Stimulated activated CD8-positive, alpha-beta memory T cell treated with anti-CD3 and anti-CD28 coated beads, Interleukin-12 subunit alpha, Interleukin-12 subunit beta, amount 100 ng/mL, for 24 hours (primary cell): ENCODE data around the gene BYSL.
"Not testable (repeated sequence)": the region's sequence is repeated elsewhere in the genome, so short reads cannot be mapped to it uniquely, and the experiment has no call there.

Source experiments
- DNase-seq: peaks from one replicate; pipeline ENCODE4 v3.0.0-alpha.2; 2020; ENCODE audit errors: extremely low read depth

The BYSL gene

GRCh38 chr6:41942067-41942851 lies 21.0 kb downstream of the BYSL start:
- DNase-seq, result no peak

GRCh38 chr6:41942882-41943281 lies 21.6 kb downstream of the BYSL start:
- not testable (repeated sequence) for DNase-seq

GRCh38 chr6:41943456-41943855 lies 22.2 kb downstream of the BYSL start:
- DNase-seq, result no peak

GRCh38 chr6:41947581-41948220 lies 26.4 kb downstream of the BYSL start:
- DNase-seq, result no peak

- no peak for DNase-seq
Observed at GRCh38 chr6:41954668-41955067, 33.4 kb downstream of the BYSL start.

- no peak for DNase-seq
Observed at GRCh38 chr6:41955412-41955811, 34.1 kb downstream of the BYSL start.

- DNase-seq, result no peak
Observed at GRCh38 chr6:41957117-41957516, 35.8 kb downstream of the BYSL start.

- DNase-seq, result no peak
Observed at GRCh38 chr6:41958022-41958856, 36.9 kb downstream of the BYSL start.

- no peak for DNase-seq
Observed at GRCh38 chr6:41960028-41960427, 38.7 kb downstream of the BYSL start.

GRCh38 chr6:41963371-41963770 lies 42.1 kb downstream of the BYSL start:
- DNase-seq, result no peak

GRCh38 chr6:41964201-41964887 lies 43.0 kb downstream of the BYSL start:
- no peak for DNase-seq

- no peak for DNase-seq
Observed at GRCh38 chr6:41965429-41966213, 44.3 kb downstream of the BYSL start.

- DNase-seq, result no peak
Observed at GRCh38 chr6:41966214-41966920, 45.1 kb downstream of the BYSL start.

- no peak for DNase-seq
Observed at GRCh38 chr6:41966961-41967311, 45.6 kb downstream of the BYSL start.

- DNase-seq, result no peak
Observed at GRCh38 chr6:41967312-41968287, 46.3 kb downstream of the BYSL start.

- peak; percentile 41 for DNase-seq
Observed at GRCh38 chr6:41970436-41970846, 49.1 kb downstream of the BYSL start.

GRCh38 chr6:41972826-41973225 lies 51.5 kb downstream of the BYSL start:
- DNase-seq, result no peak

GRCh38 chr6:41974281-41974825 lies 53.1 kb downstream of the BYSL start:
- no peak for DNase-seq

GRCh38 chr6:41975276-41975675 lies 54.0 kb downstream of the BYSL start:
- DNase-seq, result no peak
